IgD-negative memory B cell (primary cell): ENCODE results near the gene NKPD1. TPM values are rescaled to one million over a fixed set of nuclear protein-coding genes. Genes with fewer than 3 reads are reported as not detected.
A peak's percentile ranks its signal among the peaks of the same experiment; 100 is the strongest.

Experiments used
- H3K27ac Mint-ChIP-seq, 3 donors: one replicate each; pipeline ENCODE4 v1.8.0; 2020 to 2022; ENCODE audit warnings: mild to moderate bottlenecking in 3 of 3, mixed read lengths in 3 of 3, moderate library complexity in 1 of 3
- H3K27me3 Mint-ChIP-seq: one replicate; pipeline ENCODE4 v1.8.0; 2021; ENCODE audit warnings: mixed read lengths
- H3K36me3 Mint-ChIP-seq: one replicate; pipeline ENCODE4 v1.8.0; 2020; ENCODE audit warnings: mild to moderate bottlenecking, mixed read lengths
- H3K4me1 Mint-ChIP-seq, 3 donors: one replicate each; pipeline ENCODE4 v1.8.0; 2020 to 2022; ENCODE audit warnings: mixed read lengths in 3 of 3, mild to moderate bottlenecking in 1 of 3
- H3K4me3 Mint-ChIP-seq, 4 donors: one replicate each; pipeline ENCODE4 v1.8.0; 2020 to 2022; ENCODE audit warnings: mild to moderate bottlenecking in 4 of 4, mixed read lengths in 4 of 4, moderate library complexity in 3 of 4
- H3K9me3 Mint-ChIP-seq, 3 donors: one replicate each; pipeline ENCODE4 v1.8.0; 2020 to 2021; ENCODE audit warnings: mixed read lengths in 3 of 3, mild to moderate bottlenecking in 1 of 3
- polyA plus RNA-seq: library from polyadenylated mRNA; unstranded; fragments of 300-500 nt; fragmentation: Illumina TruSeq; gene quantifications from one replicate; pipeline ENCODE4 v1.2.3, GENCODE V29; 2021

NKPD1 gene
- polyA plus RNA-seq, 1 donor from 2014 or later = not detected

DNA sequence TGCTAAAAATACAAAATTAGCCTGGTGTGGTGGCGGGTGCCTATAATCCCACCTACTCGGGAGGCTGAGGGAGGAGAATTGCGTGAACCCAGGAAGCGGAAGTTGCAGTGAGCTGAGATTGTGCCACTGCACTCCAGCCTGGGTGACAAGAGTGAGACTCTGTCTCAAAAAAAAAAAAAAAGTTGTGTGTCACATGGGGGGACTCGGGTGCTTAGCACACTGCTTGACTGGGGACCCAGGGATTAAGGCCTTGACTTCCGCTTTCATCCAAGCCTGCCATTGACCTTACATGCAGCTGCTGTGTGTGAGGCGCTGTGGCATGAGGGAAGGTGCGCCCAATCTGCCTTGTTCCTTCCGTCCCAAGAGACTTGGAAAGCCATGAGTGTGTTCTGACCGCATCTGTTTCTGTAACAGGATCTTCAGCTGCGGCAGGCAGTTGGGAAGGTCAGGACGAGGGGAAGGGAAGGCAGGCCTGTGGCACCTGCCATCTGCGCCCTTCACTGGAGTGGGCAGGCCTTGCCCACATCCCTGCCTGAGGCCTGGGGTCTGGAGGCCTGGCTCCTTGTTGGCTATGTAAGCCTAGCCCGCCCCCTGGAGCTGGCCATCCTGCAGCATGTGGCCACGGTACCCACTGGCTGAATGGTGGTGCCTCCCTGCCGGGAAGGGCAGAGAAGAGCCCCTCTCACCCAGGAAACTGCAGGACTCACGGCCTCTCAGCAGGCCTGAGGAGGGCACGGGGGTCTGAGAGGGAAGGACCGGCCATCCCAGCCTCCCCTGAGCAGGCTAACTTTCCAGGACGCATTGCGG lies 44.8 kb downstream of the NKPD1 start:
- H3K36me3 Mint-ChIP-seq = no peaks in the 10 kb centered on the region
- H3K9me3 Mint-ChIP-seq = no peaks in the 10 kb centered on the region
- H3K4me3 Mint-ChIP-seq = no peak overlapping the region

DNA sequence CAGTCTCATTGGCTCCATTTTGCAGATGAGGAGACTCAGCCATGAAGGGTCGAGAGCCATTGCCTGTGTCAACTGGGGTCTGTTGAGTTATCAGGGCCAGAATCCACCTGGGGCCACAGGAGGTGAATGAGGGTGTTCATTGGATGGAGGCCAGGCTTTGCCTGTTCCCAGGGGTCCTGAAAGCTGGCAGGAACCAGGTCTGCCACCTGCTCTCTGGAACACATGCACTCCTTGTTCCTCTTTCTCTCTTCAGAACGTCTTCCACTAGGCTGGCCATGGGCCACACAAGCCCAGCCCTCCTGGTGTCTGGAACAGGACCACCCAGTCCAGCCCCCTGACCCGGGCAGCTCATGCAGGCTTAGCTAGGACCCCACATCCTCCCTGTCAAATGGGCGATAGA lies 46.7 kb downstream of the NKPD1 start:
- Mint-ChIP-seq H3K9me3 (no peaks in the 10 kb centered on the region), H3K27me3 (no peaks in the 10 kb centered on the region), H3K4me1 (peaks cover 22 to 36% (median 28%) of the 10 kb centered on the region in 3 donors), H3K27ac (peak overlapping the region in 1 of 3 donors; percentile 63), H3K4me3 (no peak overlapping the region), H3K36me3 (no peaks in the 10 kb centered on the region)

More for the DNA sequence above, 44.8 kb downstream of the NKPD1 start:
- H3K4me1 Mint-ChIP-seq = peaks cover 31 to 37% (median 36%) of the 10 kb centered on the region in 3 donors
- no peaks in the 10 kb centered on the region for H3K27me3 Mint-ChIP-seq
- peak overlapping the region in 2 of 3 donors; percentile 20 to 47 for H3K27ac Mint-ChIP-seq

DNA sequence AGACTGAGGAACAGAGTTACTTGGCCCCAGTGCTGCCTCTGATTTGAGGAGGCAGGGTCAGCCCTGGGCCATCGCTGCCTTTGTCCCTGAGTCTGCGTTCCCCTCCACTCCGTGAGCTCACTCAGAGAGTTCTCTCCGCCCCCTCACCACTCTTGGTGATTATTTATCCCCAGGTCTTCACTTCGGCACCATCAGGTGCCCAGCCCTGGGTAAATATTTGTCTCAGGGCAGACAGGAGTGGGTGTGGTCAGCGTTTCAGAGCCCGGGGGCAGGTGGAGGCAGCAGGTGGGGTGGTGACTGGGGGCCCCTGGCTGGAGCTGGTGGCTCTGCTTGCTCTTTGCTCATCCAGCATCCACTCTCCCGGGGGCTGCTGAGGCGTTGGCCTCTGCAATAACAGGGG lies 47.2 kb downstream of the NKPD1 start:
- Mint-ChIP-seq H3K9me3 (no peaks in the 10 kb centered on the region), H3K4me1 (peaks cover 20 to 32% (median 27%) of the 10 kb centered on the region in 3 donors), H3K4me3 (no peak overlapping the region), H3K27me3 (no peaks in the 10 kb centered on the region), H3K36me3 (no peaks in the 10 kb centered on the region), H3K27ac (peak overlapping the region in 1 of 3 donors; percentile 63)

DNA sequence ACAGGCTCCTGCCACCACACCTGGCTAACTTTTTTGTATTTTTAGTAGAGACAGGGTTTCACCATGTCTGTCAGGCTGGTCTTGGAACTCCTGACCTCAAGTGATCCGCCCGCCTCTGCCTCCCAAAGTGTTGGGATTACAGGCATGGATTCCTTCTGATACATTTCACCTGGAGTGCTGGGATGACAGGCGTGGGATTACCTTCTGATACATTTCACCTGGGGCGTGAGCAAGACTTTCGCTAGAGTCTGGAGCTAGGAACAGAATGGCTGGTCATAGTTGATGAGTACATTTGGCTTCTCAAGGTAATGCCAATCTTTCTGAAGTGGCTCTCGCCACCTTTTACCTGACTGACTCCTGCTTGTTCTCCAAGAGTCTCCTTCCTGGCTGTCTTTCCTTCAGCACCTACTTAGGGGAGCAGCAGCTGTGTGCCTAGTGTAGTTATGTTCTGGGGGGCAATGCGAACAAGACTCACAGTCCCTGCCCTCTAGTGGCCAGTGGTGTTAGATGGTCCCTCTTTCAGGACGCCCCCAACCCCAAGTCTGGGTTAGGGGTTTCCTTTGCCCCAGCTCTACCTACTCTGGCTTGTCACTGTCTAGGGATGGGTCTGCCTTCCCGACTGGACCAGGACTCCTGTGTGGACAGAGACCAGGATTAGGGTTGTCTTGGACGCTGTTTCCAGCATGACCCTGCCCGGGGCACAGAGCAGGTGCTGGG lies 48.5 kb downstream of the NKPD1 start:
- no peaks in the 10 kb centered on the region for H3K36me3 Mint-ChIP-seq

More for the DNA sequence above, 48.5 kb downstream of the NKPD1 start:
- no peaks in the 10 kb centered on the region for H3K27me3 Mint-ChIP-seq
- no peak overlapping the region for H3K4me3 Mint-ChIP-seq
- H3K27ac Mint-ChIP-seq = peak overlapping the region in 1 of 3 donors; percentile 71
- no peaks in the 10 kb centered on the region for H3K9me3 Mint-ChIP-seq
- peaks cover 11 to 26% (median 18%) of the 10 kb centered on the region in 3 donors for H3K4me1 Mint-ChIP-seq

Other genes with a start within 250 kb of the NKPD1 start
- not detected for gene APOC1, start 246.4 kb downstream of the NKPD1 start, polyA plus RNA-seq
- not detected for gene APOC4, start 218.7 kb downstream of the NKPD1 start, polyA plus RNA-seq
- not detected for gene APOC2, start 214.9 kb downstream of the NKPD1 start, polyA plus RNA-seq
- 29.2 TPM for gene CLPTM1, start 205.6 kb downstream of the NKPD1 start, polyA plus RNA-seq
- 89.8 TPM for gene RELB, start 159.5 kb downstream of the NKPD1 start, polyA plus RNA-seq
- gene CLASRP, start 121.9 kb downstream of the NKPD1 start, polyA plus RNA-seq = 27.0 TPM
- gene ZNF296, start 84.5 kb downstream of the NKPD1 start, polyA plus RNA-seq = 74.4 TPM
- gene GEMIN7, start 81.7 kb downstream of the NKPD1 start, polyA plus RNA-seq = 115 TPM
- 2.3 TPM for gene PPP1R37, start 67.8 kb downstream of the NKPD1 start, polyA plus RNA-seq
- 158 TPM for gene TRAPPC6A, start 17.3 kb upstream of the NKPD1 start, polyA plus RNA-seq
- 16.2 TPM for gene BLOC1S3, start 17.8 kb upstream of the NKPD1 start, polyA plus RNA-seq
- gene EXOC3L2, start 84.4 kb upstream of the NKPD1 start, polyA plus RNA-seq = not detected
- gene MARK4, start 90.3 kb upstream of the NKPD1 start, polyA plus RNA-seq = 0.58 TPM
- gene CKM, start 161.9 kb upstream of the NKPD1 start, polyA plus RNA-seq = not detected
- gene KLC3, start 179.8 kb upstream of the NKPD1 start, polyA plus RNA-seq = not detected
- gene ERCC2, start 209.6 kb upstream of the NKPD1 start, polyA plus RNA-seq = 6.6 TPM
- 1.6 TPM for gene PPP1R13L, start 244.1 kb upstream of the NKPD1 start, polyA plus RNA-seq
- 2.2 TPM for gene POLR1G, start 245.7 kb upstream of the NKPD1 start, polyA plus RNA-seq